Stomach (tissue), 4 donors: ENCODE data around the gene FBP2.

ENCODE experiments used
- CTCF ChIP-seq, 7 experiments: fragments of 450-650 bp in 4 of 7; fragments of 200-600 bp in 3 of 7; sonication (generic) in 3 of 7; IDR thresholded peaks; one replicate each; pipeline ENCODE4 v1.5.1; 2016 to 2019; ENCODE audit warnings: antibody characterized with exemption in 7 of 7, control low read depth in 2 of 7, mild to moderate bottlenecking in 1 of 7
- EP300 ChIP-seq: sonication (generic); formaldehyde crosslinking; IDR thresholded peaks from one replicate; pipeline ENCODE4 v1.6.1; 2017; ENCODE audit warnings: antibody characterized with exemption

GRCh38 chr9:94577036-94577435 is 16.6 kb downstream of the FBP2 start:
- TF ChIP-seq EP300 (no peak), CTCF (IDR thresholded peaks at IDR 0.05) (no peak)
